IPS-18a (cell line): ENCODE data around the gene HES5.

Source experiments
- H3K27ac ChIP-seq: one replicate; pipeline ENCODE4 v1.5.1; 2013; ENCODE audit warnings: low read length
- H3K27me3 ChIP-seq: one replicate; pipeline ENCODE4 v1.6.1; 2013; ENCODE audit warnings: mild to moderate bottlenecking, low read length; ENCODE audit not compliant: control insufficient read depth, insufficient read depth
- H3K36me3 ChIP-seq: one replicate; pipeline ENCODE4 v1.6.1; 2013; ENCODE audit warnings: low read depth, low read length; ENCODE audit not compliant: control insufficient read depth
- H3K4me1 ChIP-seq: one replicate; pipeline ENCODE4 v1.6.1; 2013; ENCODE audit warnings: low read depth, low read length; ENCODE audit not compliant: control insufficient read depth
- H3K4me3 ChIP-seq: one replicate; pipeline ENCODE4 v1.5.1; 2013; ENCODE audit warnings: low read length
- H3K9ac ChIP-seq: one replicate; pipeline ENCODE4 v1.6.1; 2013; ENCODE audit warnings: mild to moderate bottlenecking, low read length, moderate library complexity
- H3K9me3 ChIP-seq: one replicate; pipeline ENCODE4 v1.6.1; 2013; ENCODE audit warnings: low read depth, low read length; ENCODE audit not compliant: control insufficient read depth

The HES5 gene

DNA sequence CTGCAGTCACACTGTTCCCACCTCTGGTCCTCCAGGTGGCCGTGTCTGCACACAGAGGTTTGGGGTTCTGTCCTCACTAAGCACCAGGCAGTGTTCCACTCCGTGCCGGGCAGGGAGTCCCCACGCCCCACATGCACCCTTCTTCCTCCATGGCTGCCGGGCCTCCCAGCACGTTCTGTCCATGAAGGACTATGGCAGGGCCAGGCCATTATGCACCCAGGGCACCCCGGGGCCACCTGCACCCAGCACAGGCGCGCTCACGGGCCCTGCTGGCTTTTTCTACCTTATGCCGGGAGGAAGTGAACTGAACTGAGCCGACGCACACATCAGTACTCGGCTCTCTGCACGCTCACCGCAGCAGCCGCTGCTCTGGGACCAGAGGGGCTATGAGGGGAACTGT, 13.9 kb downstream of the HES5 start:
- Histone ChIP-seq H3K9ac (no peak overlapping the region), H3K27ac (no peak overlapping the region), H3K4me1 (no peaks in the 10 kb centered on the region), H3K36me3 (peaks cover 62% of the 10 kb centered on the region), H3K9me3 (no peaks in the 10 kb centered on the region), H3K27me3 (no peaks in the 10 kb centered on the region), H3K4me3 (no peak overlapping the region)

DNA sequence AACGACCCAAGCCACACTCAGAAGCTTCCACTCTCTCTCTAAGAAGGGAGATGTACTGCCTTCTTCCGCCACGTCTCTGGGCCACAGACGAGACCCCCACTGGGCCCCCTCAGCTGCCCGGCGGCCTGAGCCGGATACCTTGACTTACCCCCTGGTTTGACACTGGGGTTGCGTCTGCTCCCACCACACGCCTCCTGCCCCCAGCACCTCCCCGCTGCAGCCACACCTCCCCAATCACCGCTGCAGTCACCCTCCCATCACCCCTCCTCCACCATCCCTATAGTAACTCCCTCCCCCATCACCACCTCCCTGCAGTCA, 14.3 kb downstream of the HES5 start:
- H3K27ac ChIP-seq, result no peak overlapping the region
- H3K4me3 ChIP-seq, result no peak overlapping the region
- no peaks in the 10 kb centered on the region for H3K4me1 ChIP-seq
- peaks cover 62% of the 10 kb centered on the region for H3K36me3 ChIP-seq
- H3K9ac ChIP-seq, result no peak overlapping the region
- H3K27me3 ChIP-seq, result no peaks in the 10 kb centered on the region
- H3K9me3 ChIP-seq, result no peaks in the 10 kb centered on the region

DNA sequence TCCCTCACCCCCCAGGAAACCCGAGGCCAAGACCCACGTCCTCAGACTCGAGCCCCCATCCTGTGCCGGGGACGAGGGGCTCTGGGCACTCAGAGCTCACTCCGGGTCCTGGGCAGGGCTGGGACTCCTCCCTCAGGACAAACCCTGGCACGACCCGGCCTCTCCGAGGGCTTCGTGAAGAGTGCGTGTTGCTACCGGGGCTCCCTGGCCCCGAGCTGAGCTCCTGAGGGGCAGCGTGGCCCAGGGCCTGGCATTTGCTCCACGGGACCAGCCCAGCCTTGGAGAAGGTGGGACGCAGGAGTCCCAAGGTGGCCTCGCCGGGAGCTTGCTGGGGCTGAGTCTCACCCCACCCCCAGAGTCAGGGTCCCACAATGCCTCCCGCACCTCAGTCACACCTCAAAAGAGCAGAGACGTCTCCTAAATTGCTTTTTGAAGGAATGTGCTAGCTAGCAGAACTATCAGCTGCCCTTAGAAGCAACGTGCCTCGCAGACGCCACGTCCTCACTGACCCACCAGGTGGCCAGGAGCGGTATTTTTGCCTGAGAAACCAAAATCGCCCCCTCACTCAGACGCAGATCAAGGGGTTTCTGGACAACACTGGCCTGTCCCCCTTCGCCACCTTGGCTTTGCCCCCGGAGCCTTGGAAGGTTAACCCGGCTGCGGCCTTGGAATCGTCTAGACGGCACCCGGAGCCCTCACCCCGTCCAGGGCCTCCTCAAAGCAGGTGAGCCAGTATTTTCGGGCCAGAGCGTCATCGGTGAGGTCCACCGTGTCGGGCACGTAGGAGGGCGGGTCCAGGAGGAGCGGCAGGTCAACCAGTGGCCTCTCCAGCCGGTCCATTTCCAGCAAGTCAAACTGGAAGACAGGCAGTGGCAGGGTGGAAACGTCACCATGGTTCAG, 14.9 kb downstream of the HES5 start:
- no peaks in the 10 kb centered on the region for H3K4me1 ChIP-seq
- H3K9ac ChIP-seq, result no peak overlapping the region
- no peaks in the 10 kb centered on the region for H3K27me3 ChIP-seq
- no peak overlapping the region for H3K27ac ChIP-seq
- no peaks in the 10 kb centered on the region for H3K9me3 ChIP-seq
- H3K36me3 ChIP-seq, result peaks cover 64% of the 10 kb centered on the region
- no peak overlapping the region for H3K4me3 ChIP-seq

DNA sequence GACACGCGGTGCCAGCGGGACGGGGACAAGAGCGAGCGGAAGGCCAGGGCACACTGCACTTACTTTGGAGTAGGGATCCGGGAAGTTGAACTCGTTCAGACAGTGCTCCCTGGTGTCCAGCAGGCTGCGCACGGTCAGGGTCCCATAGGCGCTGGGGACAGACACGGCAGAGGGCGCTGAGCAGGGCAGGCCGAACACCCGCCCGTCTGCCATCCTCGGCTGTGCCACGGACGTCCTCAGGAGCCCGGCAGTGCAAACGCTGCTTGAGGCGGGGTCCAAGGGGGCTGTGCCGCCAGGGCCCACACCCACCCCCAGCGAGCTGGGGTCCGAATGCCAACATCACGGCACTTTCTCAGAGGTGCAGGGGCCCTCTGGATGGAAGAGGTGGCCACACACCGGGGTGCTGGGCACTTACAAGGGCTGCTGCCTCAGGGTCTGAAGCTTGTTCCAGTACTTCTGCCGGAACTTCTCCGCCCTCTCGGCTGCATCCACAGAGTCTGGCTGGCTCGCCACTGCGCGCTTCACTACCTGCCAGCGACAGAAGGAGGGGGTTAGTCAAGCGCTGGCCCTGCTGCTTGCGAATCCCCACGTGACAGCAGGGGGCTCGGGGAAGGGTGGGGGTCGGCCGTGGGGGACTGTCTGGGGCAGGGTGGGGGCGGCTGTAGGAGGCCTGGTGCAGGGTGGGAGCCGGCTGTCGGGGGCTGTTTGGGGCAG, 16.0 kb downstream of the HES5 start:
- Histone ChIP-seq H3K9ac (no peak overlapping the region), H3K4me3 (no peak overlapping the region), H3K4me1 (no peaks in the 10 kb centered on the region), H3K27me3 (no peaks in the 10 kb centered on the region), H3K27ac (no peak overlapping the region), H3K9me3 (no peaks in the 10 kb centered on the region), H3K36me3 (peaks cover 65% of the 10 kb centered on the region)

DNA sequence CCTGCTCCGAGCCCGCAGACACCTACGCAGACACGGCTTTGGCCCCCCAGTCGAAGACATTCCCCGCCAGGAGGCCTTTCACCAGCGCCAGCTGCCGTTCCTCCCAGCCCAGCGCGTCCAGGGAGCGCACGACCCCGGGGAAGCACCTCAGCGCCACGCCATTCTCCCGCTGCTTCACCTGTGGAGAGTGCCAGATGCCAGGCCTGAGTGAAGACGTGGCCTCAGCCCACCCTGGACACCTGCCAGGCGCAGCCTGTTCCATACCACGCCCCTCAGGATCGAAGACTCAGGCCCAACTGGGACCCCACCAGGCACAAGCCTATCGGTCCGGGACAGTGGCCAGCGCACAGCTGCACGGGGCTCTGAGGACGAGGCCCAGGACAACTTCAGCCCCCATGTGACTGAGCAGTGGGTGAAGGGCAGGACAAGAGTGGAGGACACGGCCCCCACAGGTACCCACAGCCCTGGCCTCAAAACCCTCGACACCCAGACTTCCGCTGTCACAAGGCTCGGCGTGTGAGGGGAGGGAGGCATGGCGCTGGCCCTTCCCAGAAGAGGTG, 17.1 kb downstream of the HES5 start:
- peaks cover 58% of the 10 kb centered on the region for H3K36me3 ChIP-seq
- H3K4me3 ChIP-seq, result no peak overlapping the region

DNA sequence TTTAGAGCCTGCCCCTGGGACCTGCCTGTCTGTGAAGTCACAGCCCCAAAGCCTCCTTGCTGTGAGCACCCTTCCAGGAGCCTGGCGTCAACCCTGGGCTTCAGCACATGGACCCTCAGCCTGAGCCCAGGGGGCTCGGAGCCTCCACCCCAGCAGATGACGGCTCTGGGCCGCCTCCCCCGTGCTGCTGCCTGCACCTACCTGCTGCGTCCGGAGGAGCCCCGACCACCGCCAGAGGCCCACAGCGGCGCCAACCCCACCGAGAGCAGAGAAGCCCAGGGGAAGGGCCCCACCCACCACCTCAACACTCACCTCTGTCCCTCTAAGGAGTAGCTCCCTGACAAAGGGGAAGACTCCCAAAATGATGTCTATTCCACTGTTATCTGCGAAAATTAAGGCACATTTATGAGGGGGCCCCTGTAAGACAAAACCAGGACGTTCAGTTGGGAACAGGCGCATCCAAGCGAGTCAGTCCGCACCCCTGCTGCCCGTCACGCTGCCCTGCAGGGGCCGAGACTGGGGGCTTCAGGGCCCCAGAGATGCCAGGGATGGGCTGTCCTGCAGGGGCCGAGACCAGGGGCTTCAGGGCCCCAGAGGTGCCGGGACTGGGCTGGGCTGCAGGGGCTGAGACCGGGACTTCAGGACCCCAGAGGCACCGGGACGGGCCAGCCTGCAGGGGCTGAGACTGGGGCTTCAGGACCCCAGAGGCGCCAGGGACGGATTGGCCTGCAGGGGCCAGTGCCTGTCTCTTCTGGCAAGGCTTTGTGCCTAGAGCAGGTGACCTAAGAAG, 19.5 kb downstream of the HES5 start:
- Histone ChIP-seq H3K9ac (no peak overlapping the region), H3K4me1 (no peaks in the 10 kb centered on the region), H3K9me3 (no peaks in the 10 kb centered on the region), H3K36me3 (peaks cover 44% of the 10 kb centered on the region), H3K27me3 (no peaks in the 10 kb centered on the region), H3K27ac (no peak overlapping the region), H3K4me3 (no peak overlapping the region)

More for the DNA sequence above, 17.1 kb downstream of the HES5 start:
- no peaks in the 10 kb centered on the region for H3K4me1 ChIP-seq
- H3K27me3 ChIP-seq, result no peaks in the 10 kb centered on the region
- H3K9ac ChIP-seq, result no peak overlapping the region
- no peaks in the 10 kb centered on the region for H3K9me3 ChIP-seq
- no peak overlapping the region for H3K27ac ChIP-seq

DNA sequence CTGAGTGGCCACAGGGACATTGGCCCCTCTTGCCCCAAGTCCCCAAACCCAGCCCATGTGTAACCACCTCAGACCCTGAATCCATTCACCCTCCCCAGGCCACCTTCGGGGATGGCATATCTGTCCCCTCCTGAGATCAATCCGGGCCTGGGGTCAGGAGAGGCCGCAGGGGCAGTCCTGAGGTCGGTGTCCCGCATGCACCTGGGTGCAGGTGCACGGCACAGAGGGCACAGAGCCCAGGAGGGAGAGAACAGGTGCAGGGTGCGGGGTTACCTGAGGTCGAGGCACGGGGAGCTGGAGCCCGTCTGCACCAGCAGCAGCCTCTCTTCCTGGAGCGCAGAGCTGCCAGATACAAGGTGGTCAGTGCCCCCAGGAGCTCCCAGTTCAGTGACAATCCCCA, 20.5 kb downstream of the HES5 start:
- H3K4me1 ChIP-seq, result no peaks in the 10 kb centered on the region
- H3K27ac ChIP-seq, result no peak overlapping the region
- no peak overlapping the region for H3K9ac ChIP-seq
- no peak overlapping the region for H3K4me3 ChIP-seq
- H3K9me3 ChIP-seq, result no peaks in the 10 kb centered on the region
- H3K27me3 ChIP-seq, result no peaks in the 10 kb centered on the region
- peaks cover 40% of the 10 kb centered on the region for H3K36me3 ChIP-seq

DNA sequence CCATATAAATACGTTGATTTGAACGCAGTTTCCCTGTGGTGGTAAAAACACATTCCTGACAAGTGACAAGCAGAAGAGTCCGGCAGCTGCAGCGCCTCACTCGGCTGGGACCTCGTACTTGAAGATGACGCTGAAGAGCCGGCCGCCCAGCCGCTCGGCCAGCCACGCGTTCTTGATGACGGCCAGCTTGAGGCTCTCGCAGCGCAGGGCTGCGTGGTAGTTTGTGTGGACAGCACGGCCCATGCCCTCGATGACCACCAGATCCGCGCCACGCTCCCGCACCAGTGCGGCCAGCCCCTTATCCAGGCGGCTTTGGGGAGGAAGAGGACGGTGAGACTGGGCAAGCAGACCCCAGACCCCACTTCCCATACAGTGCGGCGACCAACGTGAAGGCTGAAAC, 21.3 kb downstream of the HES5 start:
- H3K4me3 ChIP-seq, result no peak overlapping the region
- no peaks in the 10 kb centered on the region for H3K4me1 ChIP-seq
- no peak overlapping the region for H3K27ac ChIP-seq
- H3K27me3 ChIP-seq, result no peaks in the 10 kb centered on the region
- peaks cover 35% of the 10 kb centered on the region for H3K36me3 ChIP-seq
- no peaks in the 10 kb centered on the region for H3K9me3 ChIP-seq
- H3K9ac ChIP-seq, result no peak overlapping the region

DNA sequence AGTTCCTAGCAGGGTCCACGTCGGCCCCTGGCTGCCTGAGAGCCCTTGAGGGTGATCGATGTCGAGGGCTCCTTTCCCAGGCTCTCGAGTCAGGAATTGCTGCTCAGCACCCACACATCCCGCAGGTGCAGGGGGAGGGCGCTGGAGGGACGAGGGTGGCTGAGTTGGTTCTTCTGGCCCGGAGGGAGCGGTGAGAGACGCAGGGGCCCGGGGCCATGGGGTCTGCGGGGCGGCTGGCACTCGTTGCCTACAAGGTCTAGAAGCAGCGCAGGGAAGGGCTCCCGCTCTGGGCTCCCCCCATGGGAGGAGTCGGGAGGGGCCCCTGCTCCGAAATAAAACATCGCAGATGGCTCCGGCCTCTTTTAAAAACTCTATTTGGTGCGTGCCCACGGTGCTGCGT, 21.9 kb downstream of the HES5 start:
- Histone ChIP-seq H3K4me1 (no peaks in the 10 kb centered on the region), H3K36me3 (peaks cover 31% of the 10 kb centered on the region), H3K4me3 (no peak overlapping the region), H3K27ac (no peak overlapping the region), H3K27me3 (no peaks in the 10 kb centered on the region), H3K9ac (no peak overlapping the region), H3K9me3 (no peaks in the 10 kb centered on the region)

DNA sequence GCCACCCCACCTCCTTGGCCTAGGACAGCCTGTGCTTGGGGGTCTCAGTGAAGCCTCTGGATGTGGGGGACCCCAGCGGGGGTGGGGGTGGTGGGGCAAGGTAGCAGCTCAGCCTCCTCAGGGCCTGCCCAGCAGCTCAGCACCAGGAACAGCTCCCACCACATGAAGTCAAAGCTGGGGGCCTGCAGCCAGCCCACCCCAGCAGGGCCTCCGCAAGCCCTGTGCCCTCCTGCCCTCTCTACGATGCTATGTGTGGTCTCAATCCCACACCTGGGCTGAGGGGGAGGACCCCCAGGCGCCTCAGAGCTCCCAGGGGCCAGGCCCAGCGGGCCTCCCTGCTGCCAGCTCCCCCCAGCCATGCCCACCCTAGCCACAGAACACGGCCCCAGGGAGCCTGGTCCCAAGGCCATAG, 22.3 kb downstream of the HES5 start:
- Histone ChIP-seq H3K4me3 (no peak overlapping the region), H3K36me3 (peaks cover 31% of the 10 kb centered on the region), H3K4me1 (no peaks in the 10 kb centered on the region), H3K9ac (no peak overlapping the region), H3K9me3 (no peaks in the 10 kb centered on the region), H3K27ac (no peak overlapping the region), H3K27me3 (no peaks in the 10 kb centered on the region)

DNA sequence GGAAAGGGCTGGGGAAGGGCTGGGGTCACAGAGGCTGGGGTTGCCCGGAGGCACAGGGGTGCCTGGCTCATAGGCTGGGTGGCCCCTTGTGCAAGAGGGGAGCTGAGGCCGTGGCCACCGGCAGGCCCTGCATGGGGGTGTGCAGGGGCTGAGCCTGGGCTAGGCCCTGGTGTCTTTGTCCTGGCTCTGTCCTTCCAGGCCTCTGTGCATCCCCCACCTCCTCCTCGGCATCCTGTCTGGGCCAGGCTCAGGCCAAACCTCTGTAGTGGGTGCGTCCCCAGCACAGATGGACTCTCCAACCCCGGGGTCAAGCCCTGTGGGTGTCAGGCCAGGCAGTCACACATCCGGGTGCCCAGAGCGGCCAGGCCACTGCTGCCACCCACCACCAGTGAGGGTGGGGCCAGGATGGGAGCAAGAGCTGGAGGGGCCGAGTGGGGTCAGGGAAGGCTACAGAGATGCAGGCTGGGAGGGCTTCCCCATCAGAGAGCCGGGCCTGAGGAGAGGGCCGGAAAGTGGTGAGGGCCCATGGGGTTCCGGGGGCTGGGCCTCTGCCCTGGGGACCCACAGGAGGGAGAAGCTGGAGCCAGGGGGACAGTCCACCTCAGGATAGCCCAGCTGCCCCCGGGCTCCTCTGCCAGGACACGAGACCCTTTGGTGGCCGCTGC, 23.0 kb downstream of the HES5 start:
- Histone ChIP-seq H3K4me3 (no peak overlapping the region), H3K4me1 (no peaks in the 10 kb centered on the region), H3K27ac (no peak overlapping the region), H3K9me3 (no peaks in the 10 kb centered on the region), H3K36me3 (peaks cover 31% of the 10 kb centered on the region), H3K9ac (no peak overlapping the region), H3K27me3 (no peaks in the 10 kb centered on the region)
